GM12878 (cell line): Measurements from ENCODE around the gene PSMD8.

Experiments used
- CHD2 ChIP-seq: IDR thresholded peaks from 2 replicates; pipeline ENCODE4 v1.6.1; 2011; ENCODE audit warnings: low read depth, low read length, improper control_type of control experiment, borderline replicate concordance
- EGR1 ChIP-seq, 2 experiments: IDR thresholded peaks; 1 replicate in 1 of 2; 2 replicates in 1 of 2; pipeline ENCODE4 v1.6.1; 2011 to 2012; ENCODE audit warnings: low read depth in 2 of 2, low read length in 2 of 2, borderline replicate concordance in 1 of 2, mild to moderate bottlenecking in 1 of 2, moderate library complexity in 1 of 2
- ETV6 ChIP-seq, 2 experiments: fragments of 450-650 bp in 1 of 2; IDR thresholded peaks in 1 of 2; conservative IDR thresholded peaks in 1 of 2; 2 replicates each; pipeline ENCODE4 v1.6.1; 2014; ENCODE audit warnings: antibody characterized with exemption in 1 of 2, borderline replicate concordance in 1 of 2, low read depth in 1 of 2, mild to moderate bottlenecking in 1 of 2, moderate library complexity in 1 of 2
- EZH2 ChIP-seq: IDR thresholded peaks from 2 replicates; pipeline ENCODE4 v1.6.1; 2012; ENCODE audit warnings: low read depth, mild to moderate bottlenecking, control low read depth, inconsistent platforms, low read length, borderline replicate concordance; ENCODE audit not compliant: control insufficient read depth
- POLR2AphosphoS5 ChIP-seq: IDR thresholded peaks from 2 replicates; pipeline ENCODE4 v1.6.1; 2011; ENCODE audit warnings: mild to moderate bottlenecking, low read length, inconsistent platforms
- TBL1XR1 ChIP-seq: IDR thresholded peaks from 2 replicates; pipeline ENCODE4 v1.6.1; 2012; ENCODE audit warnings: low read depth, low read length, improper control_type of control experiment
- ZBED1 ChIP-seq: IDR thresholded peaks from 2 replicates; pipeline ENCODE4 v1.6.1; 2016; ENCODE audit warnings: borderline replicate concordance
- ZNF384 ChIP-seq: IDR thresholded peaks from 2 replicates; pipeline ENCODE4 v1.6.1; 2012; ENCODE audit warnings: low read depth, mild to moderate bottlenecking, low read length, improper control_type of control experiment, borderline replicate concordance
- TF ChIP-seq, protein P1 (sequence below): IDR thresholded peaks from 2 replicates; pipeline ENCODE4 v1.6.1; 2012; ENCODE audit warnings: mild to moderate bottlenecking, low read depth, low read length
- TF ChIP-seq, protein P2 (sequence below), 3 experiments: IDR thresholded peaks in 2 of 3; conservative IDR thresholded peaks in 1 of 3; 2 replicates each; pipeline ENCODE4 v1.5.1; 2011; ENCODE audit warnings: low read depth in 3 of 3, low read length in 3 of 3, mild to moderate bottlenecking in 3 of 3, control low read depth in 2 of 3, moderate library complexity in 2 of 3, inconsistent platforms in 1 of 3, mixed read lengths in 1 of 3; ENCODE audit not compliant: control insufficient read depth in 2 of 3, insufficient read depth in 1 of 3; ENCODE audit errors: extremely low read depth in 1 of 3
- TF ChIP-seq, protein P3 (sequence below): IDR thresholded peaks from 2 replicates; pipeline ENCODE4 v1.6.1; 2012; ENCODE audit warnings: low read depth, low read length, improper control_type of control experiment

DNA sequence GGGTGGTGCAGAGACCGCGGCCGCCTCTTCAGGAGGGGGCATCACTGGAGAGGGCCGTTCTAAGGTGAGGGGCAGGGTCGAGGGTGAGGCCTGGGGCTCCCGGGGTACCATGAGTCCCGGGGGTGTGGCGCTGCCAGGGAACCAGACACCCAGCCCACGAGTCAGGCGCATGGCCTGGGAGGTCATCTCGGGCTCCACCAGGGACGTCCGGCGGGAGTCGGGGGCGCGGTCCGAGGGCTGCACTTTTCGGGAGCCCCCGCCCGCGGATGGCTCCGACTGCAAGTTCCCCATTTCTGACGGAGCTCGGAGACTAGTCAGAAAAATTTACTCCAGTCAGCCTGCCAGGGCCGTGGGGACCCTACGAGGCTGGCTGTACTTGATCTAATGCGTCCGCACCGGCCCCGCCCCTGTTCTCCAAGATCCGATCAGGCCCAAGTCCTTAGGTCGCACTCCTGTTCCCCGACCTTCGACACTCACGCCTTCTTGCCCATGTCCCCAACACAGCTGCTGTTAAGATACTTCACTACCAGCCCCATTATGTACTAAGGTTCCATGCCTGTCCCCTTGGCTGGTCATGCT, 12.7 kb downstream of the PSMD8 start:
- TF ChIP-seq, protein P1, sequence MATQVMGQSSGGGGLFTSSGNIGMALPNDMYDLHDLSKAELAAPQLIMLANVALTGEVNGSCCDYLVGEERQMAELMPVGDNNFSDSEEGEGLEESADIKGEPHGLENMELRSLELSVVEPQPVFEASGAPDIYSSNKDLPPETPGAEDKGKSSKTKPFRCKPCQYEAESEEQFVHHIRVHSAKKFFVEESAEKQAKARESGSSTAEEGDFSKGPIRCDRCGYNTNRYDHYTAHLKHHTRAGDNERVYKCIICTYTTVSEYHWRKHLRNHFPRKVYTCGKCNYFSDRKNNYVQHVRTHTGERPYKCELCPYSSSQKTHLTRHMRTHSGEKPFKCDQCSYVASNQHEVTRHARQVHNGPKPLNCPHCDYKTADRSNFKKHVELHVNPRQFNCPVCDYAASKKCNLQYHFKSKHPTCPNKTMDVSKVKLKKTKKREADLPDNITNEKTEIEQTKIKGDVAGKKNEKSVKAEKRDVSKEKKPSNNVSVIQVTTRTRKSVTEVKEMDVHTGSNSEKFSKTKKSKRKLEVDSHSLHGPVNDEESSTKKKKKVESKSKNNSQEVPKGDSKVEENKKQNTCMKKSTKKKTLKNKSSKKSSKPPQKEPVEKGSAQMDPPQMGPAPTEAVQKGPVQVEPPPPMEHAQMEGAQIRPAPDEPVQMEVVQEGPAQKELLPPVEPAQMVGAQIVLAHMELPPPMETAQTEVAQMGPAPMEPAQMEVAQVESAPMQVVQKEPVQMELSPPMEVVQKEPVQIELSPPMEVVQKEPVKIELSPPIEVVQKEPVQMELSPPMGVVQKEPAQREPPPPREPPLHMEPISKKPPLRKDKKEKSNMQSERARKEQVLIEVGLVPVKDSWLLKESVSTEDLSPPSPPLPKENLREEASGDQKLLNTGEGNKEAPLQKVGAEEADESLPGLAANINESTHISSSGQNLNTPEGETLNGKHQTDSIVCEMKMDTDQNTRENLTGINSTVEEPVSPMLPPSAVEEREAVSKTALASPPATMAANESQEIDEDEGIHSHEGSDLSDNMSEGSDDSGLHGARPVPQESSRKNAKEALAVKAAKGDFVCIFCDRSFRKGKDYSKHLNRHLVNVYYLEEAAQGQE = no peak
- no peak for TF ChIP-seq EZH2
- TF ChIP-seq, protein P2, sequence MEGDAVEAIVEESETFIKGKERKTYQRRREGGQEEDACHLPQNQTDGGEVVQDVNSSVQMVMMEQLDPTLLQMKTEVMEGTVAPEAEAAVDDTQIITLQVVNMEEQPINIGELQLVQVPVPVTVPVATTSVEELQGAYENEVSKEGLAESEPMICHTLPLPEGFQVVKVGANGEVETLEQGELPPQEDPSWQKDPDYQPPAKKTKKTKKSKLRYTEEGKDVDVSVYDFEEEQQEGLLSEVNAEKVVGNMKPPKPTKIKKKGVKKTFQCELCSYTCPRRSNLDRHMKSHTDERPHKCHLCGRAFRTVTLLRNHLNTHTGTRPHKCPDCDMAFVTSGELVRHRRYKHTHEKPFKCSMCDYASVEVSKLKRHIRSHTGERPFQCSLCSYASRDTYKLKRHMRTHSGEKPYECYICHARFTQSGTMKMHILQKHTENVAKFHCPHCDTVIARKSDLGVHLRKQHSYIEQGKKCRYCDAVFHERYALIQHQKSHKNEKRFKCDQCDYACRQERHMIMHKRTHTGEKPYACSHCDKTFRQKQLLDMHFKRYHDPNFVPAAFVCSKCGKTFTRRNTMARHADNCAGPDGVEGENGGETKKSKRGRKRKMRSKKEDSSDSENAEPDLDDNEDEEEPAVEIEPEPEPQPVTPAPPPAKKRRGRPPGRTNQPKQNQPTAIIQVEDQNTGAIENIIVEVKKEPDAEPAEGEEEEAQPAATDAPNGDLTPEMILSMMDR (IDR thresholded peaks at IDR 0.05 in 2 of 3, conservative IDR thresholded peaks at IDR 0.05 in 1 of 3; ENCODE audit: control insufficient read depth in 2 of 3, extremely low read depth in 1 of 3, insufficient read depth in 1 of 3, low read depth in 3 of 3, low read length in 3 of 3) = no peak
- no peak for TF ChIP-seq EGR1 (IDR thresholded peaks at IDR 0.05; ENCODE audit: borderline replicate concordance in 1 of 2, low read depth in 2 of 2, low read length in 2 of 2)
- no peak for TF ChIP-seq CHD2
- TF ChIP-seq ZBED1 = no peak
- no peak for TF ChIP-seq TBL1XR1
- TF ChIP-seq, protein P3, sequence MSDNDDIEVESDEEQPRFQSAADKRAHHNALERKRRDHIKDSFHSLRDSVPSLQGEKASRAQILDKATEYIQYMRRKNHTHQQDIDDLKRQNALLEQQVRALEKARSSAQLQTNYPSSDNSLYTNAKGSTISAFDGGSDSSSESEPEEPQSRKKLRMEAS = no peak
- no peak for TF ChIP-seq POLR2AphosphoS5
- no peak for TF ChIP-seq ZNF384
- TF ChIP-seq ETV6 (conservative IDR thresholded peaks at IDR 0.05 in 1 of 2, IDR thresholded peaks at IDR 0.05 in 1 of 2; ENCODE audit: borderline replicate concordance in 1 of 2, low read depth in 1 of 2) = no peak
